Measurements from ENCODE around the gene CRB2.

DNA sequence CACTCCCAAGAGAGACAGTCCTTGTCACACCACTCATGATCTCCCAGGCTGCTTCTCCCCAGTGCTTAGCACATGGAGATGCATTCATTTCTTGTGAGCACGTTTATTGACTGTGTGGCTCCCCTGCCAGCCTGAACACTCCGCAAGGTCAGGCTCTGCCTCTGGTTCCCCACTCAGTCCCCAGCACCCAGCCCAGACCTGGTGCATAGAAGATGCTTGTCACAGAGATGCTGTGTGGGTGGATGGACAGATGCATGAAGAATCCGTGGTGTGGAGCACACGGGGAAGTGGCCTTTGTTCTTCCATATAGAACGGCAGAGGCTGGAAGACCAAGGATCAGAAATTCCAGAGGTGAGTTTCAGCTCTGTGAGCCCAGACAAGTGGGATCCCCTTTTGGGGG, 13.8 kb upstream of the CRB2 start:
- TF ChIP-seq, protein P1, sequence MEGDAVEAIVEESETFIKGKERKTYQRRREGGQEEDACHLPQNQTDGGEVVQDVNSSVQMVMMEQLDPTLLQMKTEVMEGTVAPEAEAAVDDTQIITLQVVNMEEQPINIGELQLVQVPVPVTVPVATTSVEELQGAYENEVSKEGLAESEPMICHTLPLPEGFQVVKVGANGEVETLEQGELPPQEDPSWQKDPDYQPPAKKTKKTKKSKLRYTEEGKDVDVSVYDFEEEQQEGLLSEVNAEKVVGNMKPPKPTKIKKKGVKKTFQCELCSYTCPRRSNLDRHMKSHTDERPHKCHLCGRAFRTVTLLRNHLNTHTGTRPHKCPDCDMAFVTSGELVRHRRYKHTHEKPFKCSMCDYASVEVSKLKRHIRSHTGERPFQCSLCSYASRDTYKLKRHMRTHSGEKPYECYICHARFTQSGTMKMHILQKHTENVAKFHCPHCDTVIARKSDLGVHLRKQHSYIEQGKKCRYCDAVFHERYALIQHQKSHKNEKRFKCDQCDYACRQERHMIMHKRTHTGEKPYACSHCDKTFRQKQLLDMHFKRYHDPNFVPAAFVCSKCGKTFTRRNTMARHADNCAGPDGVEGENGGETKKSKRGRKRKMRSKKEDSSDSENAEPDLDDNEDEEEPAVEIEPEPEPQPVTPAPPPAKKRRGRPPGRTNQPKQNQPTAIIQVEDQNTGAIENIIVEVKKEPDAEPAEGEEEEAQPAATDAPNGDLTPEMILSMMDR (conservative IDR thresholded peaks at IDR 0.05): no peak
- no peak for TF ChIP-seq ZFX (IDR thresholded peaks at IDR 0.05)

Measured in C4-2B (cell line).